Endothelial cell of hepatic sinusoid (primary cell): Measurements from ENCODE around the gene TXNL4B.

Experiments
- in situ Hi-C: cut with HindIII; loops from 2 replicates; pipeline ENCODE4 v1.10.0; 2017; ENCODE audit warnings: low sequenced_read_pairs

TXNL4B gene

GRCh38 chr16:72042157-72042660, 51.2 kb downstream of the TXNL4B start:
- in situ Hi-C loops, result no loop called here

GRCh38 chr16:72036098-72036497, 57.3 kb downstream of the TXNL4B start:
- in situ Hi-C loops, result no loop called here
